Suprapubic skin (tissue), 4 donors: Measurements from ENCODE around the gene IL18R1.

Experiments
- CTCF ChIP-seq, 2 donors: fragments of 200-600 bp in 1 of 2; fragments of 450-650 bp in 1 of 2; sonication (generic) in 1 of 2; IDR thresholded peaks; one replicate each; pipeline ENCODE4 v1.5.1; 2016 to 2019; ENCODE audit warnings: antibody characterized with exemption in 2 of 2, mild to moderate bottlenecking in 1 of 2, moderate library complexity in 1 of 2
- EP300 ChIP-seq: sonication (generic); formaldehyde crosslinking; IDR thresholded peaks from one replicate; pipeline ENCODE4 v1.6.1; 2017; ENCODE audit warnings: antibody characterized with exemption
- POLR2A ChIP-seq, 2 donors: fragments of 450-650 bp; IDR thresholded peaks; one replicate each; pipeline ENCODE4 v1.6.1; 2017; ENCODE audit warnings: antibody characterized with exemption in 2 of 2, mild to moderate bottlenecking in 2 of 2, moderate library complexity in 2 of 2
- POLR2AphosphoS5 ChIP-seq, 3 donors: sonication (generic); formaldehyde crosslinking; IDR thresholded peaks; one replicate each; pipeline ENCODE4 v1.6.1; 2017; ENCODE audit warnings: antibody characterized with exemption in 3 of 3

- TF ChIP-seq POLR2A (IDR thresholded peaks at IDR 0.05) (no peak), CTCF (IDR thresholded peaks at IDR 0.05) (no peak), EP300 (no peak), POLR2AphosphoS5 (IDR thresholded peaks at IDR 0.05) (no peak)
Observed at GRCh38 chr2:102387763-102388546, 32.4 kb downstream of the IL18R1 start.
